Adipocyte (in vitro differentiated cells): ENCODE measurements around the gene JADE3.

Source experiments
- DNase-seq: peaks from one replicate; pipeline ENCODE4 v3.0.0-alpha.2; 2015; ENCODE audit warnings: low read depth
- H3K27me3 ChIP-seq: replicated peaks from 2 replicates; pipeline ENCODE4 v1.7.0; 2013; ENCODE audit warnings: mild to moderate bottlenecking, low read length, moderate library complexity; ENCODE audit not compliant: control insufficient read depth, insufficient read depth
- H3K36me3 ChIP-seq: 2 replicates; pipeline ENCODE4 v1.7.0; 2013; ENCODE audit warnings: low read length, mild to moderate bottlenecking, moderate library complexity; ENCODE audit not compliant: control insufficient read depth, insufficient read depth, severe bottlenecking
- H3K4me1 ChIP-seq: 2 replicates; pipeline ENCODE4 v1.7.0; 2013; ENCODE audit warnings: mild to moderate bottlenecking, low read length, moderate library complexity; ENCODE audit not compliant: control insufficient read depth, insufficient read depth
- H3K4me3 ChIP-seq: 2 replicates; pipeline ENCODE4 v1.7.0; 2013; ENCODE audit warnings: mild to moderate bottlenecking, low read length, moderate library complexity
- H3K9ac ChIP-seq: 2 replicates; pipeline ENCODE4 v1.7.0; 2013; ENCODE audit warnings: mild to moderate bottlenecking, low read length, moderate library complexity
- H3K9me3 ChIP-seq: 2 replicates; pipeline ENCODE4 v1.7.0; 2013; ENCODE audit warnings: mild to moderate bottlenecking, low read length, moderate library complexity; ENCODE audit not compliant: control insufficient read depth

JADE3 gene

DNA sequence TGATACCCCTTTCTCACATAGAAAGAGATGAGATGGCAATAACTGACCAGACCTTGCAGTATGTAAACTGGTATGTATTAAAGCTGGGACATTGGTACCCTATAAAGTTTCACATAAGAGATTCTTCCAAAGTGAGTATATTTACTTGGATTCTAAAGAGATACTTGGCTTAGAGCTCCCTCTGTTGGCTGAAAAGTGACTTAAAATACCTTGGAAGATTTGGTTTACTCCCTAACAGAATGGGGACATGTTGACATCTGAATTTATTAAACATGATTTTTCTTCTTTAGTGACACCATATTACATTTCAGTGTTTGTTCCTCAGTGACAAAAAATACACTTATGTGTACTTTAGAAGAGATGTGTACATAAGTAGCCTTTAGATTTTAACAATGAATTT lies 118.1 kb downstream of the JADE3 start:
- Histone ChIP-seq H3K9me3 (no peaks in the 10 kb centered on the region), H3K4me3 (no peak overlapping the region), H3K27me3 (peaks cover 32% of the 10 kb centered on the region), H3K36me3 (no peaks in the 10 kb centered on the region), H3K9ac (no peak overlapping the region), H3K4me1 (no peaks in the 10 kb centered on the region)
- DNase-seq, result peak; percentile 88

GRCh38 chrX:47047989-47048388 lies 135.8 kb downstream of the JADE3 start:
- no peaks in the 10 kb centered on the region for H3K36me3 ChIP-seq
- no peaks in the 10 kb centered on the region for H3K4me1 ChIP-seq
- peaks cover 8% of the 10 kb centered on the region for H3K27me3 ChIP-seq
- H3K9ac ChIP-seq, result no peak overlapping the region
- no peak overlapping the region for H3K4me3 ChIP-seq
- no peak for DNase-seq
- H3K9me3 ChIP-seq, result peaks cover 36% of the 10 kb centered on the region

DNA sequence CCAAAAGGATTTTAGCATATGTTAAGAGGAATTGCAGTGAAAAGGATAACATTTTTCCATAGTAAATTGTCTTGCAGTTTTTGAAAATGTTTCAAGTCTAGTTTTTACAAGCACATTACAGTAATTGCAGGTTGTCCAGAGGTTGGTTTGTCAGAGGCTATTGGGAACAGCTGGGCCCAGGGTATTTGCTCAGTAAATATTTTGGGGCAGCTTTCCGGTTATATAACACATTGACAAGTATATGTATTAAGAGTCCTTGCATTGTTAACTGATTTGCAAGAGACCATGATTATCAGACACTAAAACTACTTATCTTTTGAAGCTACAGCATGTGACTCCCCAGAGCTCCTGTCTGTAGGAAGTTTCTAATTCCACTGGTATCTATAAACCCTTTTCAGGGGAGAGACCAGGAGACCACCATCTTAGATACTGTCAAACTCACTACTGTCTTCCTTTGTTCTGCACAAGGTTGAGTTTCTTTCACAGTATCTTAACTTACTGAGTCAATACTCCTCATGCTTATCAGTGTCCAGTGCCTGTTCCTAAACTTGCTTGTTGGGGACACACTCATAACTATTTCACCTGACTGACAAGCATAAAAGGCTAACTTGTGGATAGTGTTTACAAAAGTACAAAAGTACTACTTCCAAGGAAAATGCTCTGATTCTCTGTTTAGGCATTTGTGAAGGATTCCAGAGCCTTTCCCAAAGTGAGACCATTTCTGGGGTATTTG lies 147.1 kb downstream of the JADE3 start:
- H3K9ac ChIP-seq, result no peak overlapping the region
- no peaks in the 10 kb centered on the region for H3K4me1 ChIP-seq
- H3K27me3 ChIP-seq, result peaks cover 26% of the 10 kb centered on the region
- DNase-seq, result no peak
- peaks cover 7% of the 10 kb centered on the region for H3K36me3 ChIP-seq
- peaks cover under 1% of the 10 kb centered on the region for H3K9me3 ChIP-seq
- H3K4me3 ChIP-seq, result no peak overlapping the region

GRCh38 chrX:47060708-47061107 lies 148.5 kb downstream of the JADE3 start:
- Histone ChIP-seq H3K4me1 (no peaks in the 10 kb centered on the region), H3K36me3 (peaks cover 7% of the 10 kb centered on the region), H3K4me3 (no peak overlapping the region), H3K27me3 (peaks cover 29% of the 10 kb centered on the region), H3K9me3 (no peaks in the 10 kb centered on the region), H3K9ac (no peak overlapping the region)
- no peak for DNase-seq

GRCh38 chrX:47061238-47061919 lies 149.2 kb downstream of the JADE3 start:
- Histone ChIP-seq H3K4me3 (no peak overlapping the region), H3K4me1 (no peaks in the 10 kb centered on the region), H3K9ac (no peak overlapping the region), H3K9me3 (no peaks in the 10 kb centered on the region), H3K27me3 (peaks cover 29% of the 10 kb centered on the region), H3K36me3 (peaks cover 7% of the 10 kb centered on the region)
- no peak for DNase-seq

GRCh38 chrX:47063179-47063578 lies 151.0 kb downstream of the JADE3 start:
- no peak overlapping the region for H3K4me3 ChIP-seq
- peaks cover 6% of the 10 kb centered on the region for H3K36me3 ChIP-seq
- no peaks in the 10 kb centered on the region for H3K9me3 ChIP-seq
- H3K27me3 ChIP-seq, result peaks cover 28% of the 10 kb centered on the region
- H3K4me1 ChIP-seq, result no peaks in the 10 kb centered on the region
- no peak for DNase-seq
- H3K9ac ChIP-seq, result no peak overlapping the region

DNA sequence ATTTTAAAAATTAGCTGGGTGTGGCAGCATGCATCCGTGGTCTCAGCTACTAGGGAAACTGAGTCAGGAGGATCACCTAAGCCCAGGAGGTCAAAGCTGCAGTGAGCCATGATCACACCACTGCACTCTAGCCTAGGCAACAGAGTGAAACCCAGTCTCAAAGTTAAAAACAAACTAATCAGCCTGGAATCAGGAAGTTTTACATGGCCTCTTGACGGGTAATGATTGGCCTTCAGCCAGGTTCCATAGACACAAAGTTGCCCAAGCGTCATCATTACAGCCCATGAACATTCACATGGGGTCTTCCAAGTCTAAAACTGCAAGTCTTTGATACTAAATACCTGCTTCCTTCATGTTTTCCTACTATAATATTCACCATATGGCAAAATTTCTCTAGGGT lies 156.0 kb downstream of the JADE3 start:
- H3K9ac ChIP-seq, result no peak overlapping the region
- no peaks in the 10 kb centered on the region for H3K9me3 ChIP-seq
- no peaks in the 10 kb centered on the region for H3K4me1 ChIP-seq
- DNase-seq, result no peak
- no peak overlapping the region for H3K4me3 ChIP-seq
- H3K36me3 ChIP-seq, result no peaks in the 10 kb centered on the region
- H3K27me3 ChIP-seq, result peaks cover 25% of the 10 kb centered on the region

DNA sequence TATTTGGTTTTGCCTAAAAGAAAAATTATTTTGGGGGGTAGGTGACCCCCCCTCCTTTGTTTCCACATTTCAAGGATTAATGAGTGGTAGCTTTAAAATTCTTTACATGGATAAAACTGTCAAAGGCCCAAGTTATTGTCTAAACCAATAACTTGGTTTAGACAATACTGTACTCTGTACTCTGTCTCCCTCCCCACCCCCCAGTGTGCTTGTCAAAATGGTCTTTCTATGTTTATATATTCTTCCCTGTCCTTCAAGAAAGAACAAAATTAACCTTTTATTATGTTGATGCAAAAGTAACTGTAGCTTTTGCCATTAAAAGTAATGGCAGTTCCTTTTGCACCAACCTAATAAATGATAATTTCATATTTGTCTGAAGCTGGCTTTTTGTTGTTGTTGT lies 156.5 kb downstream of the JADE3 start:
- DNase-seq, result no peak
- Histone ChIP-seq H3K27me3 (peaks cover 25% of the 10 kb centered on the region), H3K9ac (no peak overlapping the region), H3K9me3 (no peaks in the 10 kb centered on the region), H3K4me3 (no peak overlapping the region), H3K36me3 (no peaks in the 10 kb centered on the region), H3K4me1 (no peaks in the 10 kb centered on the region)

DNA sequence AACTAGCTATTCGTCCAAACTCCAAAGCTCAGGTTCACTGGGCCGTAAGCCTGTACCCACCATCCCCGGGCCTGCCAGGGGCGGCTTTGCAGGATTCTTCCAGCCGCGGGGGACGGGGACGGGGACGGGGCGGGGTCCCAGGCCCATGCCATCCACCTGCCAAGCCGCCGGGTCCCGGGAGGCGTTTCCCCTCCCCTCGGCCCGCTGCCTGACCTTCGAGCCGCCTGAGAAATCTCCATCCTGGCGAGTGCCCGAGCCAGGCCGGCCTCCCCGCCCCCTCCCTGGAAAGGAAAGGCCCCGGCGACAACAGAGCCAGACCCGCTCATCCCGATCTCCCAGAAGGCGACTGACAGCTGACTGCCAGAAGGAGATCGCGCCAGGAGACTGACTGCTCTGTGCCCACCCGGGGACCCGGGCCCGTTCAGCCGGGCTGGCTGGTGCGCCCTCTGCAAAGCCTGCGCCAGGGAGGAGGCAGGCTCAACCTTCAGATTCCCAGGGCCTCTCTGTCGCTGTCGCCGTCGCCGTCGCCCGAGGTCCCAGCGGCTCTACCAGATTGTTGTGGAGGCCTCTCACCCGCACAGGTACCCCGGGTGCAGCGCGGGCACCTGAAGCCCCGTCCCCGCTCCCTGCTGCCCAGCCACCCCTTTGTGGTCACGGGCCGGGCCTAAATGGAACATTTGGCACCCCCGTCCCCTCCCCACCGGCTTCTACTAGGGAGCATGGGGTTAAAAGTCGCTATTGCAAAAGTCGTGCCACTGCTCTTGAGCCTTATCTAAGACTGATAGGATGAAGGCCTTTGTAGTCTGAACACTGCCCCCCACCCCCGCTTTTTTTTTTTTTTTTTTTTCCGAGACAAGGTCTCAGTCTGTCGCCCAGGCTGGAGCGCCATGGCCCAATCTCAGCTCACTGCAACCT lies 166.2 kb downstream of the JADE3 start, which contains the start of gene RGN:
Gene RGN (plus strand): TSS at position 315 of the 915 bp plus-strand sequence. CDS start 2,702 bp downstream, outside the sequence.
- Histone ChIP-seq H3K27me3 (peaks cover 13% of the 10 kb centered on the region), H3K4me1 (no peaks in the 10 kb centered on the region), H3K9ac (no peak within 1 kb of the TSS), H3K4me3 (peak within 1 kb of the TSS; percentile 64), H3K36me3 (no peaks in the 10 kb centered on the region), H3K9me3 (no peaks in the 10 kb centered on the region)
- no peak for DNase-seq

DNA sequence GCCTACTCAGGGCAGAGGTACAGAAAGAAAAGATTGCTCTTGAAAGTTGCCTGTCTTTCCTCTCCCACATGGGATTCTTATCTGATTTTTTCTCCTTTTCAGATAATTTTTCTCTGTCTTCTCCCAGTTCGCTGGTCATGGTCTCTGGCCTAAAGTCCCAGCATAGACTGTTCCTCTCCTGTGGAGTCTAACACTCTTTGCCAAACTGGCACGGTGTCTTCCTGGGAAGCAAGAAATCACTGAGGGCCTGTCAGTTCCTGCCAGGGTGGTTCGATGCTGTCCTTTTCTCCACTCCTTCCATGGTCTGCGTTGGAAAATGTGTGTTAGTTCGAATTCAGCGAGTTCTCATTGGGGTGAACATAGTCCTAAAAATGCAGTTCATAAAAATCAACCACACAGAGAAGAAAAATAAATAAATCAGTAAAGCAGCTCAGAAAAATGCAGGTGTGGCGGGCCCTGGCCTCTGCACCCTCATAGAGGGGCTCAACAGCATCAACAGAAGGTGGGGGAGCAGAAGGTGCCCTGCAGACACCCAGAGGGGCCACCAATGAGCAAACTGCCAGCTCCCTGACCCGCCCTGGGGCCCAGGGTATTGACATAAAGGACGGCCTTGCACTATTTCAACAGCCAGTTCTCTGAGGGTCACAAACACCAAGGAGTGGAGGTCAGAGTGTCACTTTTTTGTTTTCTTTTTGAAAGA lies 168.1 kb downstream of the JADE3 start:
- H3K27me3 ChIP-seq, result peaks cover 8% of the 10 kb centered on the region
- H3K4me1 ChIP-seq, result no peaks in the 10 kb centered on the region
- H3K9ac ChIP-seq, result no peak overlapping the region
- no peaks in the 10 kb centered on the region for H3K36me3 ChIP-seq
- H3K9me3 ChIP-seq, result no peaks in the 10 kb centered on the region
- H3K4me3 ChIP-seq, result no peak overlapping the region
- DNase-seq, result no peak

- DNase-seq, result no peak
- H3K9me3 ChIP-seq, result no peaks in the 10 kb centered on the region
- no peaks in the 10 kb centered on the region for H3K36me3 ChIP-seq
- H3K27me3 ChIP-seq, result peaks cover 7% of the 10 kb centered on the region
- H3K4me3 ChIP-seq, result no peak overlapping the region
- no peaks in the 10 kb centered on the region for H3K4me1 ChIP-seq
- no peak overlapping the region for H3K9ac ChIP-seq
These were observed 168.7 kb downstream of the JADE3 start for GRCh38 chrX:47080915-47081236.
